Measurements from ENCODE around the gene PLEKHA6.
A peak's percentile ranks its signal among the peaks of the same experiment; 100 is the strongest.

Gene PLEKHA6

GRCh38 chr1:204358605-204359004, 1.1 kb downstream of the PLEKHA6 start:
- Histone ChIP-seq H3K36me3 (ENCODE audit: insufficient read depth, low read length) (no peaks in the 10 kb centered on the region), H3K4me1 (ENCODE audit: insufficient read depth, low read length) (peaks cover 37% of the 10 kb centered on the region), H3K27me3 (ENCODE audit: insufficient read depth, low read length) (no peaks in the 10 kb centered on the region), H3K4me3 (ENCODE audit: low read length) (peak overlapping the region; percentile 42), H2AFZ (ENCODE audit: low read depth, low read length) (no peak overlapping the region), H3K9me3 (ENCODE audit: low read length) (no peaks in the 10 kb centered on the region)

- Histone ChIP-seq H3K27me3 (ENCODE audit: insufficient read depth, low read length) (no peaks in the 10 kb centered on the region), H3K9me3 (ENCODE audit: low read length) (no peaks in the 10 kb centered on the region), H2AFZ (ENCODE audit: low read depth, low read length) (no peak overlapping the region), H3K36me3 (ENCODE audit: insufficient read depth, low read length) (no peaks in the 10 kb centered on the region), H3K4me3 (ENCODE audit: low read length) (peak overlapping the region; percentile 42), H3K4me1 (ENCODE audit: insufficient read depth, low read length) (peaks cover 33% of the 10 kb centered on the region)
Observed at GRCh38 chr1:204357551-204358490, 1.9 kb downstream of the PLEKHA6 start.

GRCh38 chr1:204356997-204357396, 2.7 kb downstream of the PLEKHA6 start:
- H2AFZ ChIP-seq (ENCODE audit: low read depth, low read length), result no peak overlapping the region
- no peaks in the 10 kb centered on the region for H3K9me3 ChIP-seq (ENCODE audit: low read length)
- no peak overlapping the region for H3K4me3 ChIP-seq (ENCODE audit: low read length)

GRCh38 chr1:204355913-204356312, 3.8 kb downstream of the PLEKHA6 start:
- no peak overlapping the region for H2AFZ ChIP-seq (ENCODE audit: low read depth, low read length)
- no peak overlapping the region for H3K4me3 ChIP-seq (ENCODE audit: low read length)

More at GRCh38 chr1:204356997-204357396, 2.7 kb downstream of the PLEKHA6 start:
- peaks cover 33% of the 10 kb centered on the region for H3K4me1 ChIP-seq (ENCODE audit: insufficient read depth, low read length)
- H3K36me3 ChIP-seq (ENCODE audit: insufficient read depth, low read length), result no peaks in the 10 kb centered on the region
- H3K27me3 ChIP-seq (ENCODE audit: insufficient read depth, low read length), result no peaks in the 10 kb centered on the region

DNA sequence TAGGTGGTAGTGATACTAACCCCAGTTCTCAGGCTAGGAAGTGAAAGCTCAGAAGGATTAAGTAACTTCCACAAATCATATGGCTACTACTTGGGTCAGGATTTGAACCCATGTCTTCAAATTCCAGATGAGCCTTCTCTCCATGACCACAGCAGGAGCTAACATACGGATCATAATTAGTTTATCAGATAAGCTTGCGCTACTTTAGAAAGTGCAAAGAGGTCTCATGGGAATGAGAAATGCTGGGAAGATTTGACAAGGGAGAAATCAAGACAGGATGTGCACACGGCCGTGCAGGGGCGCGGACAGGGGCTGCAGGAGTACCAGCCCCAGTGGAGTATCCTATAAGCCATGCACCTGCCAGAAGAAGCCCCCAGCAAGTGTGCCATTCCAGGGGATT, 5.2 kb downstream of the PLEKHA6 start:
- Histone ChIP-seq H3K27me3 (ENCODE audit: insufficient read depth, low read length) (no peaks in the 10 kb centered on the region), H3K4me1 (ENCODE audit: insufficient read depth, low read length) (peaks cover 42% of the 10 kb centered on the region), H3K9me3 (ENCODE audit: low read length) (no peaks in the 10 kb centered on the region), H3K36me3 (ENCODE audit: insufficient read depth, low read length) (no peaks in the 10 kb centered on the region), H3K4me3 (ENCODE audit: low read length) (no peak overlapping the region), H2AFZ (ENCODE audit: low read depth, low read length) (no peak overlapping the region)

More at GRCh38 chr1:204355913-204356312, 3.8 kb downstream of the PLEKHA6 start:
- Histone ChIP-seq H3K27me3 (ENCODE audit: insufficient read depth, low read length) (no peaks in the 10 kb centered on the region), H3K36me3 (ENCODE audit: insufficient read depth, low read length) (no peaks in the 10 kb centered on the region), H3K9me3 (ENCODE audit: low read length) (no peaks in the 10 kb centered on the region), H3K4me1 (ENCODE audit: insufficient read depth, low read length) (peaks cover 41% of the 10 kb centered on the region)

DNA sequence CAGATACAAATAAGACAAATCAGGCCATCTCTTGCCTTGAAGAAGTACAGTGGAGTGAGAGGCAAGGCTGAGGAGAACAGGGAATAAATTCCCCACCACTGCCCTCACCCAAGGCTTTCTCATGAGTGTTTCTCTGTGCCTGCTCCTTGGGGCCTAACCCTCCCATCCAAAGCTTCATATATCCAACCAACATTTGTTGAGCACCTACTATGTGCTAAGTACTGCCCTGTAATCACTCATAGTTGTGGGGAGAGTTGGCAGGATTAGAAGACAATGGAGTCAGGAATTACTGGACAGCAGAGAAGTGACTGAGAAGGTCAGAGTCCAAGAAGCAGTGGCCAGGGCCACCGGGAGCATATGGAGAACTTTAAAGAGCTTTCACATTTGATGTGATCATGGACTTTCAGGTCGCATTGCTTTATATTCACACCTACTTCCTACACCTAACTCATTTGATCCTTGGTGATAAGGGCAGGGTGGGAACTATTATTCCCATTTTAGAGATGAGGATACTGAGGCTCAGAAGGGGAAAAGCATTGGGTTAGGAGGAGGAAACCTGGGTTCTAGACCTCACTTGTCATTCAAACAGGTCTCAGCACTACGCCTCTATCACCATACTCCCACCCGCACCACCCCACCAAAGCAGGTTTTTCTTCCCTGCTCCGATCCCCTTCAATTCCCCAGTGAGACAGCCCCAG, 6.4 kb downstream of the PLEKHA6 start:
- Histone ChIP-seq H3K9me3 (ENCODE audit: low read length) (no peaks in the 10 kb centered on the region), H3K27me3 (ENCODE audit: insufficient read depth, low read length) (no peaks in the 10 kb centered on the region), H3K4me3 (ENCODE audit: low read length) (no peak overlapping the region), H2AFZ (ENCODE audit: low read depth, low read length) (no peak overlapping the region), H3K36me3 (ENCODE audit: insufficient read depth, low read length) (no peaks in the 10 kb centered on the region), H3K4me1 (ENCODE audit: insufficient read depth, low read length) (peaks cover 40% of the 10 kb centered on the region)

DNA sequence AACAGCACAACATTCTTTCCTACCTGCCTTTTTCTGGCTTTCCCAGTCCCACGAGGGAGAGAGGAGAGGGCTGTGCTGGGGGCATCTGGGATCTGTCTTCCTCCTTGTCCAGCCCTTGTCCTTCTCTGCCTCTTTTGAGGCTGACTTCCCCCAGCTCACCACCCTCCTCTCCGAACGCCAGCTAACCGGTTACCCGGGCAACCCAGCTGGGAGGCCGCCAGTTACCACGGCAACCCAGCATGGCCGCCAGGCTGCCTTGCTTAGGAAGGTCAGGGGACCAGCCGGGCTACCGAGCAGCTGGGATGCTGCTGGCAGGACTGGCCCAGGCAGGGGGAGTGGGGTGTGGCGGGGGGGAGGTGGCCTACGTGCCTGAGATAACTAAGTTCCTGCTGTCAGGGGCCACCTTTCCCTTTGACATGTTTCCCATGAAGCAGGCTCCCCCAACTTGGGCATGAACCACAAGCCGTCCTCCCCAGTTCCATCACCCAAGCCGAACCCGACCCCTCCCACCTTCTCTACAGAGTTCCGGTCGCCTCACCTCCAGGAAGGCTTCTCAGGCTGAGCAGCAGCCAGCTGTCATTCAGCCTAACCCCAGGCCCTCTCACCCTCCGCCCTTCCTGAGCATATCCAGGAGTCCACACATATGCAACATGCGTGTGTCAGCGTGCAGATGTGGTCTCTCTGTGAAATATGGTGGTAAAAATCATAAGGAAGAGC, 8.7 kb downstream of the PLEKHA6 start:
- H2AFZ ChIP-seq (ENCODE audit: low read depth, low read length), result no peak overlapping the region
- H3K27me3 ChIP-seq (ENCODE audit: insufficient read depth, low read length), result no peaks in the 10 kb centered on the region
- H3K4me1 ChIP-seq (ENCODE audit: insufficient read depth, low read length), result peaks cover 45% of the 10 kb centered on the region
- H3K9me3 ChIP-seq (ENCODE audit: low read length), result no peaks in the 10 kb centered on the region
- H3K36me3 ChIP-seq (ENCODE audit: insufficient read depth, low read length), result no peaks in the 10 kb centered on the region
- peak overlapping the region; percentile 56 for H3K4me3 ChIP-seq (ENCODE audit: low read length)

DNA sequence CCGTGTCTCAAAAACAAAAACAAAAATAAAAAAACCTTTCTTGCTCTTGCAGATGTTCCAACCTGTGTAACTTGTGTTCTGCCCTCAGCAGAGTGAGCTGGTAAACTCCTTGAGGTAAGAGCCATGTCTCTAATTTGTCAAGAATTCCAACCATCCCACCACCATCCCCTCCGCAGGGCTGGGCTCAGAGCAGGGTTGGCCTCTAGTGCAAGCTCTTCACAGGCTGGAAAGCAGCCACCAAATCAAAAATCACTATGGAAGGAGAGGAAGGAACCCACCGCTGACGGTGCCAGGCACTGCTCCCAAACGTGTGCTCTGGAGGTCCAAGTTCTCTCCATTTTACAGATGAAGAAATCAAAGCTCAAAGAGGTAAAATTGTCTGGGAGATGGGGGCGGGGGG, 9.4 kb downstream of the PLEKHA6 start:
- no peak overlapping the region for H2AFZ ChIP-seq (ENCODE audit: low read depth, low read length)
- H3K27me3 ChIP-seq (ENCODE audit: insufficient read depth, low read length), result no peaks in the 10 kb centered on the region
- H3K4me3 ChIP-seq (ENCODE audit: low read length), result peak overlapping the region; percentile 56
- H3K9me3 ChIP-seq (ENCODE audit: low read length), result no peaks in the 10 kb centered on the region
- peaks cover under 1% of the 10 kb centered on the region for H3K36me3 ChIP-seq (ENCODE audit: insufficient read depth, low read length)
- peaks cover 52% of the 10 kb centered on the region for H3K4me1 ChIP-seq (ENCODE audit: insufficient read depth, low read length)

DNA sequence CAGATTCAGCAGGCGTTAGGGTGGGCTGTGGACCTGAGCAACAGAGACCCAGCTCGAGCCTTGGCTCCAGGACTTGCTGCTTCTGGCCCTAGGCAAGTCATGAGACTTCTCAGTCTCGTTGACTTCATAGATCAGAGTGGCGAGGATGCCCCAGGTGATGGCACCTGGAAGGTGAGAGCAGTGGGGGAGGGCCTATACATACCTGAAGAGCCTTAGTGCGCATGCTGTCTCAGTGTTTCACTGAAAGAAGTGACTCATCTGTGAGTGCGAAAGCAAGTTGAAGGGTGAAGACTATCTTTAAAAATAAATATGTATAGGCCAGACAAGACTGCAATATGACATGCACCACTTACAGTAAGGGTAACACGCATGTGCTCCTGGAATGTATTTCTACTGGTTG, 10.1 kb downstream of the PLEKHA6 start:
- no peak overlapping the region for H2AFZ ChIP-seq (ENCODE audit: low read depth, low read length)
- H3K4me1 ChIP-seq (ENCODE audit: insufficient read depth, low read length), result peaks cover 59% of the 10 kb centered on the region
- peaks cover 5% of the 10 kb centered on the region for H3K36me3 ChIP-seq (ENCODE audit: insufficient read depth, low read length)
- no peaks in the 10 kb centered on the region for H3K9me3 ChIP-seq (ENCODE audit: low read length)
- H3K4me3 ChIP-seq (ENCODE audit: low read length), result peak overlapping the region; percentile 56
- no peaks in the 10 kb centered on the region for H3K27me3 ChIP-seq (ENCODE audit: insufficient read depth, low read length)

DNA sequence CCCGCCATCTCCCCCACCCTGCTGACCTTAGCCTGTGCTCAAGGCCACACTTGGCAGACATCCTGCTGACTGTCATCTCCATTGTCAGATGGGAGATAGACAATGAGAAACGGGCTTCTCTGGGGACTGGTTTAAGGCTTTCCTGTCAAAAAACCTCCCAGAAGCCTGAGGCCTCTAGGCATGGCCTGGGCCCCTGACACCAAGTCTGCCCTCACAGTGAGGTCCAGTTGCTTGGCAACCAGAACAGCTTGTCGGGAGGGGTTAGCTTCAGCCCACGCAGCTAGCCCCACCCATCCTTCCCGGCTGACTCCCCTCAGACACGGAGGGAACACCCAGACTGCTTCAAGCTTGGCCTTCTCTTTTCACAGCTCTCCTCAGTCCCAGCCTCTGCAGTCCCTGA, 11.0 kb downstream of the PLEKHA6 start:
- Histone ChIP-seq H3K27me3 (ENCODE audit: insufficient read depth, low read length) (no peaks in the 10 kb centered on the region), H2AFZ (ENCODE audit: low read depth, low read length) (no peak overlapping the region), H3K9me3 (ENCODE audit: low read length) (no peaks in the 10 kb centered on the region), H3K4me3 (ENCODE audit: low read length) (peak overlapping the region; percentile 34), H3K36me3 (ENCODE audit: insufficient read depth, low read length) (peaks cover 5% of the 10 kb centered on the region), H3K4me1 (ENCODE audit: insufficient read depth, low read length) (peaks cover 64% of the 10 kb centered on the region)

DNA sequence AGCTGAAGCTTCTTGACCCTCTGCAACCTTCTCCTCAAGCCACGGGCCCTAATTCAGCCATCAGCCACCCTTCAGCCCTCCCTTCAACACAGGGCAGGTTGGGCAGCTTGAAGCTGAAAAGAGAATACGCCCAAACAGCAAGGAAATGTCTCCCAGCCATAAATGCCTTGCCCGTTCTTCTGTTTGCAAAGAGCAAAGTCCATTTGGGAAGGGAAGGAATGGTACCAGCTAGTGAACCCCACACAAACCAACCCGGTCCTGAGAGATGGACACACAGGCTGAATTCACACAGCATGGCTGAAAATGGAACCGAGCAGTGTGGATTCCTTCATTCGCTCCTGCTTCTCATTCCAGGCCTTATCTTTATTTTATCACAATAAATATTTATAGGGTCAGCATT, 11.5 kb downstream of the PLEKHA6 start:
- peaks cover 69% of the 10 kb centered on the region for H3K4me1 ChIP-seq (ENCODE audit: insufficient read depth, low read length)
- peaks cover 5% of the 10 kb centered on the region for H3K36me3 ChIP-seq (ENCODE audit: insufficient read depth, low read length)
- H3K4me3 ChIP-seq (ENCODE audit: low read length), result peak overlapping the region; percentile 34
- no peak overlapping the region for H2AFZ ChIP-seq (ENCODE audit: low read depth, low read length)
- H3K9me3 ChIP-seq (ENCODE audit: low read length), result no peaks in the 10 kb centered on the region
- no peaks in the 10 kb centered on the region for H3K27me3 ChIP-seq (ENCODE audit: insufficient read depth, low read length)

DNA sequence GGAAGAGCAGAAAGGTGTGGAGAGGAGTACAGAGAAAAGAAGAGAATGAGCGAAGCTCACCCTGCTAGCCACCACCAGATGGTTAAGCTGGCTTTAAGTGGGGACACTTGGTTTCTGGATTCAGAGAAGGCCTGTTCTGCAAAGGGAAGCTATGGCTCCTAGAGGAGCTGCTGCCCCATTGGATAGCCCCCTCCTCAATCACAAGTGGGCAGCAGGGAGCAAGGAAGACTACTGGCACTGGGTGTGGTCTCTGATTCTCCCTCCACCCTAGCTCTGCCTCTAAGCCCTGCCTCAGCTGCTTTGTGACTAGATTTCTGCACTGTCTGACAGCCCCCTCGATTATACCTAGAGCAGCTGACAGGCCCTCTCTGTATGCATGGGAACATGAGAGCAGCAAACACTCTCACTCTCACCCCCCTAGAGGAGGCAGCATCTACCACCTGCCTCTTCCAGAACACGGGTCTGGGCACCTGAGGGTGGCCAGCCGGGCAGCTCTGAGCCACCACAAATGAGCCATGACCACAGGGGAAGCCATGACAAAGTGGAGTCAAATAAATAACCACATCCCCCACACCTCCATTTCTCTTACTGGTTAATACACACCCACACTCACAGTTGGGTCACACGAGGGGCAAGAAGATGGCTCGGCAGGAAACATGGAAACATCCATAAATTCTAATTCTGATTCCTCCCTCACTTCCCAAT, 13.6 kb downstream of the PLEKHA6 start:
- Histone ChIP-seq H3K4me3 (ENCODE audit: low read length) (no peak overlapping the region), H3K27me3 (ENCODE audit: insufficient read depth, low read length) (no peaks in the 10 kb centered on the region), H3K9me3 (ENCODE audit: low read length) (no peaks in the 10 kb centered on the region), H2AFZ (ENCODE audit: low read depth, low read length) (no peak overlapping the region), H3K36me3 (ENCODE audit: insufficient read depth, low read length) (peaks cover 5% of the 10 kb centered on the region), H3K4me1 (ENCODE audit: insufficient read depth, low read length) (peaks cover 79% of the 10 kb centered on the region)

All from neuron (in vitro differentiated cells).